ENCODE results near the gene HDAC8. TPM values are rescaled to one million over a fixed set of nuclear protein-coding genes. Genes with fewer than 3 reads are reported as not detected.
A peak's percentile ranks its signal among the peaks of the same experiment; 100 is the strongest.

Gene HDAC8
- total RNA-seq, 4 donors from 2014 or later = 19.2 to 23.3 (median 22.0) TPM

DNA sequence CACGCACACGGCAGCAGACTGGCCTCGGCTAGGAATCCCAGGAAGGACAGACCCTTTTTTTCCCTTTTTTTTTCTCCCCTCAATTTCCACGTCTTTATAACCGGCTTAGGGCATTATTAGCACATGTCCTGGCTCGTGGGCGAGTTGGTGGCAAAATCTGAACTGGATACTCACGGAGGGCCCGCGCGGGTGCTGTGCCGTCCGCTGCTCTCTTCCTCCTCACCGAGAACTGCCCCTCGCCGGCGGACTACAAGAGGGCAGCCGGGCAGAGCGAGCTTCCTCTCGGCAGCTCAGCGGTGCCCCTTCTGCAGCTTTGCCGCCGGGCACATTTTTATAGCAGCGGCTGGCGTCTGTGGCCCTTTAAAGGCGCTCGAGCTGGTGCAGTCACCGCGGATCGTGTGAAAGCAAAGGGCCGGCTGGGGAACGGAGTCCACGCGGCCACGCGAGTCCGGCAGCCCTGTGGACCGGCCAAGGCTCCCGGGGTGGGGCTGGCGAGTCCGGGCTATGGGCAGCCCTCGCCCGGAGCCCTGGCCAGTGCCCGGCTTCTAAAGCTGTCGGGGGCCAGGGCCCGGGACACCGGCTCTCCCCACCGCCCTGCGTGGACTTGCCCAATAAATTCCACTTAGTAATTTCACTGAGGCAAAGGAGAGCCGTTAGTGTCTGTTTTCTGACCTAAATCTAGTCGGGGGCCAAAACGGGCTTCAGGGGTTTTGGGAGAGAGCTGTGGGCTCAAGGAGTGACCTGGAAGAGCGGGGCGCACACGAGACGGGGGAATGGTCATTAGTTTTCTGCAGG lies 265.6 kb downstream of the HDAC8 start:
- Histone ChIP-seq H3K4me1 (peaks cover 21 to 57% (median 43%) of the 10 kb centered on the region in 4 donors), H3K36me3 (no peaks in the 10 kb centered on the region), H3K27me3 (peaks cover 0 to 10% (median 0%) of the 10 kb centered on the region in 4 donors), H3K9me3 (no peaks in the 10 kb centered on the region), H3K4me3 (peak overlapping the region; percentile 58 to 70 (median 61)), H3K27ac (replicated peaks in 1 of 4) (peak overlapping the region; percentile 45 to 66 (median 62))
- WGBS = 7% methylated on average over 21 of the region's 56 CpGs
- intact Hi-C loops (cut with DNase I) = loop anchor here (10.0 kb wide), 1 partner anchor 238 kb away; no protein-coding TSS in a partner anchor
- TF ChIP-seq, protein P1, sequence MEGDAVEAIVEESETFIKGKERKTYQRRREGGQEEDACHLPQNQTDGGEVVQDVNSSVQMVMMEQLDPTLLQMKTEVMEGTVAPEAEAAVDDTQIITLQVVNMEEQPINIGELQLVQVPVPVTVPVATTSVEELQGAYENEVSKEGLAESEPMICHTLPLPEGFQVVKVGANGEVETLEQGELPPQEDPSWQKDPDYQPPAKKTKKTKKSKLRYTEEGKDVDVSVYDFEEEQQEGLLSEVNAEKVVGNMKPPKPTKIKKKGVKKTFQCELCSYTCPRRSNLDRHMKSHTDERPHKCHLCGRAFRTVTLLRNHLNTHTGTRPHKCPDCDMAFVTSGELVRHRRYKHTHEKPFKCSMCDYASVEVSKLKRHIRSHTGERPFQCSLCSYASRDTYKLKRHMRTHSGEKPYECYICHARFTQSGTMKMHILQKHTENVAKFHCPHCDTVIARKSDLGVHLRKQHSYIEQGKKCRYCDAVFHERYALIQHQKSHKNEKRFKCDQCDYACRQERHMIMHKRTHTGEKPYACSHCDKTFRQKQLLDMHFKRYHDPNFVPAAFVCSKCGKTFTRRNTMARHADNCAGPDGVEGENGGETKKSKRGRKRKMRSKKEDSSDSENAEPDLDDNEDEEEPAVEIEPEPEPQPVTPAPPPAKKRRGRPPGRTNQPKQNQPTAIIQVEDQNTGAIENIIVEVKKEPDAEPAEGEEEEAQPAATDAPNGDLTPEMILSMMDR (IDR thresholded peaks at IDR 0.05) = no peak
- TF ChIP-seq EP300 (IDR thresholded peaks at IDR 0.05) = no peak
- peak in 1 of 2 donors; percentile 20 for TF ChIP-seq POLR2AphosphoS5 (IDR thresholded peaks at IDR 0.05)
- no peak for DNase-seq (ENCODE audit: extremely low spot score)

DNA sequence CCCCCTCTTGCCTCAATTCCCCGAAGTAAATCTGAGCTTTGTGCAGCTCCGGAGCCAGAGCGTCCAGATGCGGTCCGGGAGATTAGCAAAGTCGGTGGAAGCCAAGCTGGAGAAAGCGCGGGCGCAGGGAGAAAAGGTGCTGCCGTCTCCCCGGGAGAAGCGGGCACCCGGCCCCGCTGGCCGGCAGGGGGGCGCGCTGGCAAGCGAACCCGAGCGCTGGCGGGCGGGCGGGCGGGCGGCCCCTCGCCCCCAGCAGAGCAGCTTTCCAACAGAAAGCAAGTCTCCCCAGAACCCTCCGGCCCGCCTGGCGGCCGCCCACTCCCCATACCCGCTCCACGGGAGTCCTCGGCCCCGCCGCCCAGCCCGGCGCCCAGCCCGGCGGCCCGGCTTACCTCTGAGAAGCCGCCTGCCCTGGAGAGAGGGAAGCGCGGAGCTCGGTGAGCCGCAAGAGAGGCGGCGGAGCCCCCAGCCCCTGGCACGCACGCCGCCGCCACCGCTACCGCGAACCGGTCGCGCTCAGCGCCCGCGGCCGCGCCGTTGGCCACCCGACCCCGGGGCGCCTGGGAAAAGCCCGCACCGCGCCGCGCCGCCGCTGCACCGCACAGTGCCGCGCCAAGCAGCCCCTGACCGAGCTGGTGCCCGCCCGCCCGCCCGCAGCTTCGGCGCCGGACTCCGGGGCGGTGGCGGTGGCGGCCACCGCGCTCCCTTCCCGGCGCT lies 266.4 kb downstream of the HDAC8 start:
- Histone ChIP-seq H3K27me3 (peaks cover 0 to 10% (median 0%) of the 10 kb centered on the region in 4 donors), H3K9me3 (no peaks in the 10 kb centered on the region), H3K27ac (replicated peaks in 1 of 4) (peak overlapping the region in 3 of 4 donors; percentile 60 to 66 (median 65)), H3K4me3 (peak overlapping the region; percentile 58 to 70 (median 61)), H3K4me1 (peaks cover 21 to 57% (median 43%) of the 10 kb centered on the region in 4 donors), H3K36me3 (no peaks in the 10 kb centered on the region)
- DNase-seq (ENCODE audit: extremely low spot score) = no peak
- 9% methylated on average over 26 of the region's 92 CpGs for WGBS
- intact Hi-C loops (cut with DNase I) = loop anchor here (10.0 kb wide), 1 partner anchor 239 kb away; no protein-coding TSS in a partner anchor
- TF ChIP-seq EP300 (IDR thresholded peaks at IDR 0.05) (no peak), POLR2AphosphoS5 (IDR thresholded peaks at IDR 0.05) (no peak), POLR2A (IDR thresholded peaks at IDR 0.05; ENCODE audit: low read depth) (no peak)
- TF ChIP-seq, protein P1 (IDR thresholded peaks at IDR 0.05) = no peak

DNA sequence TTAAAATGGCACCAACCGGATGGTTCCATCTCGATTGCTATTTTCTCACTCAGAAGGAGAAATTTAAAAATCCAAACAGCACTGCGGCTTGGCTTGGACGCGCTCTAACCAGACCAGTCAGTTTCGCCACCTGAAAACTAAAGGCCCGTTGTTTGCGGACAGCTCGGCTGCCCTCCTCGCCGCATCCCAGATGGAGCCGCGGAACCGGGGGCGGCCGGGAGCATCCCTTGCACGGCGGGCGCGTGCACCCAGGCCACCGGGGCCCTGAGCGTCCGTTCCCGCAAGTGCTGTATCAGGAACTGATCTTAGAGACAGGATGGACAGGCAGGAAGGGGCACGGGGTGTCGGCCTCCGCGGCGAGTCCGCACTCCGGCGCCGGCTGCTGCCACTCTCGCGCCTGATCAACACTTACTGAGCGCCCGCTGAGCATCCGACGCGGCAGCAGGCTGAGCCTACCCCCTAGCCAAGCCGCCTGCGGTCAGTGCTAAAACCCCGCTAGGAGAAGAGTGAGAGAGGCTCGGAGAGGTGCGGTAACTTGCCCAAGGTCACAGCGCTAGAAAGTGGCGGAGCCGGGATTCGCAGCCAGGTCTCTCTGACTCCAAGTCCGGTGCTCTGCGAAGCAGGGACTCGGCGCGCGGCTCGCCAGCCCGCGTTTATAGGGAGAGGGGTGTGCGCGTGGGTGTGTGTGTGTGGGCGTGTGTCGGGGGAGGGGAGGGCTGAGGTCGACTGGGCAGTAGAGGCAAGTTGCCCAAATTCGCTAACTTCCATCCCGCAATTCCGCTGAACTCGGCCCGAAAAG lies 267.2 kb downstream of the HDAC8 start, which contains the start of gene CITED1:
CITED1 (minus strand) TSS at position 629 of the 799 bp plus-strand sequence. CDS start 3,045 bp downstream, outside the sequence.
- WGBS = 11% methylated on average over 24 of the region's 68 CpGs
- no peaks in the 10 kb centered on the region for H3K9me3 ChIP-seq
- peaks cover 0 to 10% (median 0%) of the 10 kb centered on the region in 4 donors for H3K27me3 ChIP-seq
- intact Hi-C loops (cut with DNase I) = loop anchor here (10.0 kb wide), 1 partner anchor 239 kb away; no protein-coding TSS in a partner anchor
- H3K4me1 ChIP-seq = peaks cover 21 to 57% (median 43%) of the 10 kb centered on the region in 4 donors
- no peak for DNase-seq (ENCODE audit: extremely low spot score)
- TF ChIP-seq POLR2AphosphoS5 (IDR thresholded peaks at IDR 0.05) (no peak), EP300 (IDR thresholded peaks at IDR 0.05) (no peak), POLR2A (IDR thresholded peaks at IDR 0.05; ENCODE audit: low read depth) (no peak)
- TF ChIP-seq, protein P1 (IDR thresholded peaks at IDR 0.05) = no peak
- peak within 1 kb of the TSS; percentile 58 to 70 (median 61) for H3K4me3 ChIP-seq
- H3K27ac ChIP-seq (replicated peaks in 1 of 4) = peak within 1 kb of the TSS; percentile 45 to 66 (median 62)
- no peaks in the 10 kb centered on the region for H3K36me3 ChIP-seq

DNA sequence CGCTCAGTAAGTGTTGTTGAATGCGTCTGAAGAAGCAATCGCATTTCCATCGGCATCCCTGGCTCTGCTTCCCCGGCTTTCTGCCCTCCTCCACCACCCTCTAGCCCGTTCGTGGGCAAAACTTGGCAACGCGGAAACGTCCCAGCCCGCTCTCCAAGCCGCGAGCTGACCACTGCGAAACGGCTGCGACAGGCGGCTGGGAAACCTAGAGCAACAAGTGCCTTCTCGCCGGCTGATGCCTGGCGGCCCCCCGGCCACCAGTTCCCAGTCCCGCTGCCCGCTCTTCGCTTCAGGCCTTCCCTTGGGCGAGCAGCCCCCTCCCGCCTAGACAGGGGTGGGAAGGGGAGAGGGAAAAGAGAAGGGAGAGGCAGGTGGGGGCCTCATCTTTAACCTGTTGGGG lies 267.8 kb downstream of the HDAC8 start:
- intact Hi-C loops (cut with DNase I) = loop anchor here (10.0 kb wide), 1 partner anchor 240 kb away; no protein-coding TSS in a partner anchor
- H3K27me3 ChIP-seq = peaks cover 0 to 10% (median 0%) of the 10 kb centered on the region in 4 donors

More for the DNA sequence above, 267.8 kb downstream of the HDAC8 start:
- H3K27ac ChIP-seq (replicated peaks in 1 of 4) = no peak overlapping the region
- TF ChIP-seq POLR2AphosphoS5 (IDR thresholded peaks at IDR 0.05) (no peak), POLR2A (IDR thresholded peaks at IDR 0.05; ENCODE audit: low read depth) (no peak), EP300 (IDR thresholded peaks at IDR 0.05) (no peak)
- TF ChIP-seq, protein P1 (IDR thresholded peaks at IDR 0.05) = no peak
- peak overlapping the region; percentile 58 to 70 (median 61) for H3K4me3 ChIP-seq
- no peaks in the 10 kb centered on the region for H3K9me3 ChIP-seq
- DNase-seq (ENCODE audit: extremely low spot score) = no peak
- H3K4me1 ChIP-seq = peaks cover 21 to 57% (median 43%) of the 10 kb centered on the region in 4 donors
- H3K36me3 ChIP-seq = no peaks in the 10 kb centered on the region
- WGBS = 13% methylated on average over 18 of the region's 26 CpGs
